Muscle of leg (tissue), 11 donors: Measurements from ENCODE around the gene ALDH3B2. TPM values are rescaled to one million over a fixed set of nuclear protein-coding genes. Genes with fewer than 3 reads are reported as not detected.
"Not testable (repeated sequence)": the region's sequence is repeated elsewhere in the genome, so short reads cannot be mapped to it uniquely, and the experiment has no call there.

Source experiments
- DNase-seq: peaks from one replicate; pipeline ENCODE4 v3.0.0; 2013
- H3K27ac ChIP-seq: one replicate; pipeline ENCODE4 v1.5.1; 2013; ENCODE audit warnings: mild to moderate bottlenecking, low read length, control low read depth
- H3K27me3 ChIP-seq: one replicate; pipeline ENCODE4 v1.6.1; 2013; ENCODE audit warnings: low read length; ENCODE audit not compliant: control insufficient read depth, insufficient read depth
- H3K36me3 ChIP-seq: one replicate; pipeline ENCODE4 v1.6.1; 2013; ENCODE audit warnings: low read length; ENCODE audit not compliant: control insufficient read depth, insufficient read depth
- H3K4me1 ChIP-seq: one replicate; pipeline ENCODE4 v1.6.1; 2013; ENCODE audit warnings: low read length; ENCODE audit not compliant: control insufficient read depth, insufficient read depth
- H3K4me3 ChIP-seq: one replicate; pipeline ENCODE4 v1.5.1; 2013; ENCODE audit warnings: low read length, control low read depth
- H3K9me3 ChIP-seq: replicated peaks from 2 replicates; pipeline ENCODE4 v1.6.1; 2013; ENCODE audit warnings: low read depth, low read length; ENCODE audit not compliant: control insufficient read depth
- whole genome bisulfite sequencing: methylation state at CpG from one replicate; pipeline ENCODE4 v1.1.5; 2013; ENCODE audit warnings: missing lambda C conversion rate; ENCODE audit not compliant: insufficient coverage; 5-methylcytosine and 5-hydroxymethylcytosine counted together
- polyA plus RNA-seq, 8 donors: library from polyadenylated mRNA; unstranded; fragments of 120-200 nt; gene quantifications; one replicate each; pipeline versions ENCODE4 v1.2.1 to v1.2.3, GENCODE V29; 2013; ENCODE audit warnings: inconsistent platforms in 1 of 8, low replicate concordance in 1 of 8; ENCODE audit not compliant: insufficient read length in 8 of 8, insufficient read depth in 1 of 8
- total RNA-seq: library from RNA; stranded (reverse); fragments of 120-200 nt; gene quantifications from one replicate; pipeline ENCODE4 v1.2.4, GENCODE V29; 2013

The ALDH3B2 gene
- total and polyA plus RNA-seq, 9 donors, result 0.09 to 4.5 (median 0.14) TPM; not detected in 4

DNA sequence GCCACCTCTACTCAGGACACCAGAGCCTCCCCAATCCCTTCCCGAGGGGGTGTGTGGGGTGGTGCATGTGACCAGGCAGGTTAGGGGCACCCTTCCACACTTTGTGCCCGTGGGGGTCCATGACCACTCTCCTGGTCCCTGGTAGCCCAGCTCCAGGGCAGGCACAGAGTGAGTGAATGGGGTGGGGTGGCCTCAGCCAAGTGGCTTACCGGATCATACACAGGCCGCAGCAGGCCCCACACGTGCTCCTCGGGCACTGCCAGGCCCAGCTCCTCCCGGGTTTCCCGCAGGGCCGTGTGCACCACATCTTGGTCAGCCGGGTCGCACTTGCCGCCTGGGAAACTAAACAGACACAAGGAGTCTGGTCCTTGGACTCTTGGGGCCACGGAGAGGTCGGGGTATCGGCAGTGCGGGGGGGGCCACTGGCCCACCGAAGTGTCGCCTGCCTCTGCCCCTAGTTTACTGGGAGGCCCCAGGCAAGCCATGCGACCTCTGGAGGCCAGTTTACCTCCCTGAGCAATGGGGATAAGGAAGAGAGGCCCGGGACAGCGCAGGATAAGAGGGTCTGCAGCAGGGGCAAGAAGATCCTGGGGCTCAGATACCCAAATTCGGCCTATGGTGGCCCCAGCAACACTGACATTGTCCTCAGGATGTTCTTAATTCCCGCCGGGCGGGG lies 45.6 kb downstream of the ALDH3B2 start:
- H3K27ac ChIP-seq, result no peak overlapping the region
- DNase-seq, result no peak
- peak overlapping the region; percentile 52 for H3K4me3 ChIP-seq
- H3K36me3 ChIP-seq, result no peaks in the 10 kb centered on the region
- WGBS, result 55% methylated on average over 24 of the region's 25 CpGs
- H3K4me1 ChIP-seq, result peaks cover 14% of the 10 kb centered on the region
- no peaks in the 10 kb centered on the region for H3K27me3 ChIP-seq
- no peaks in the 10 kb centered on the region for H3K9me3 ChIP-seq

DNA sequence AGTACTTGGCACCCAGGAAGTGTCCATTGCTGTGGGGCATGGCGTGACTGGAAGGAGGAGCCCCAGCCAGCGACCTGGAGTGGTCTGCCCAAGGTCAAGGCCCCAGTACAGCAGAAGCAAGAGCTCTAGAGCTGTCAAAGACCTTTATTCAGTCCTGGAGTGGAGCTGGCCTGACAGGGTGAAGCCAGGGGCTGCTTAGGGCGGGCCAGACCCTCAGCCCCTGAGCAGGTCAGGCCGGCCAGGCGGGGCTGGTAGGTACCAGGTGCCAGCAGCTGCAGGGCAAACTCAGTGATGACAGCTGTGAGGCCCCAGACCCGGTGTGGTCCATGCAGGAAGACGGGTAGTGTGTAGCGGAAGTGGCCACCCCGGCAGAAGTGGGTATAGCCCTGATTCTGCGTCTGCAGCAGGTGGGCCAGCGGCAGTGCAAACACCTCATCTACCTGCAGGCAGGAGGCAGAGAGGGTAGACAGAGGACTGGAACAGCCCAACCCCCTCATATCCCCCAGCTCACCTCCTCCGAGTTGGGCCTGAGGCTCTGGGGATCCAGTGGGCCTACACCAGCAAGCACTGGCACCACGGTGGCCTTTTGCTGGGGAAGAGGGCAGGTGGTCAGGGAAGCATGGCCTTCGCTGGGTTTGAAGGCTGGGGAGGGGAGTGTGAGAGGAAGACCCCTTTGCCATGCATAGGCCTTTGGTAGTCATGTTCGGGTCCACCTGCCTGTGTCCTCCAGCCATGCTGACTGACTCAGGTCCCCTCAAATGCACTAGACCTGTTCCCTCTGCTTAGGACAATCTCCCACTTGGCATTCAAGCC lies 46.4 kb downstream of the ALDH3B2 start:
- WGBS, result 84% methylated on average over 11 of the region's 15 CpGs
- Histone ChIP-seq H3K4me3 (no peak overlapping the region), H3K27me3 (no peaks in the 10 kb centered on the region), H3K36me3 (no peaks in the 10 kb centered on the region), H3K9me3 (no peaks in the 10 kb centered on the region), H3K27ac (no peak overlapping the region), H3K4me1 (peaks cover 14% of the 10 kb centered on the region)
- DNase-seq, result no peak

DNA sequence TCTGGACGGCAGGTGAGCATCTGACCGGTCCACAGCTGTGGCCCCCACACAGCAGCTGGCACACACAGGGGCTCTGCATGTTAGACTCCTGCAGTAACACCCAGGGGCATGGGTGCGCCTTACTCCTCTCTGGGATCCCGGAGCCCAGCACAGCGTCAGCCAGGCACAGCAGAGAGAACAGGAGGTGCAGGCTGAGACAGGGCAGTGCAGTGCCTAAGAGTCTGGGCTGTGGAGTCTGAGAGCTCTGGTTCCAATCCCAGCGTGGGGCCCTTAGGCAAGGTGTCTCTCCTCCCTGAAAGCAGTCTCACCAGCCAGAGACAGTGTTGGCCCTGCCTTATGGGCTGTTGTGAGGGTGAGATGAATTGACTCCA lies 47.0 kb downstream of the ALDH3B2 start:
- H3K4me3 ChIP-seq, result no peak overlapping the region
- no peak overlapping the region for H3K27ac ChIP-seq
- H3K36me3 ChIP-seq, result no peaks in the 10 kb centered on the region
- peaks cover 14% of the 10 kb centered on the region for H3K4me1 ChIP-seq
- no peak for DNase-seq
- 82% methylated on average over 4 of the region's 6 CpGs for WGBS
- no peaks in the 10 kb centered on the region for H3K9me3 ChIP-seq
- no peaks in the 10 kb centered on the region for H3K27me3 ChIP-seq

DNA sequence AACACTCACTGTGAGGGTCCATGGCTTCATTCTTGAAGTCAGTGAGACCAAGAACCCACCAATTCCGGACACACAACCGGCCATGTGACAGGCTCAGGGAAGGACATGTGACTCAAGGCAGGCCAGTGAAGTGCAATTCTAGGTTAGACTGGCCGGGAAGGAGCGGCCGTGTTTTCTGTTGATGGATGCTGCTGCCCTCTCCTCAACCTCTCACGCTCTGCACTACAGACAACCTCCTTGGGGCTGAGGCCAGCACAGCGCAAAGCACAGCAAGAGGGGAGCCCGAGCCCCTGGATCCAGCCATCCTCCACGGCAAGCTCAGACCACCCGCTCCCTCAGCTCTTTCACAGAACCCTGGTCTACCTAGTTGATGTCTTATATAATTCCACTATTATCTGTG lies 47.5 kb downstream of the ALDH3B2 start:
- 71% methylated on average over 5 of the region's 10 CpGs for WGBS
- no peaks in the 10 kb centered on the region for H3K36me3 ChIP-seq
- no peaks in the 10 kb centered on the region for H3K9me3 ChIP-seq
- no peak overlapping the region for H3K27ac ChIP-seq
- no peak for DNase-seq
- peaks cover 14% of the 10 kb centered on the region for H3K4me1 ChIP-seq
- no peaks in the 10 kb centered on the region for H3K27me3 ChIP-seq
- H3K4me3 ChIP-seq, result no peak overlapping the region

DNA sequence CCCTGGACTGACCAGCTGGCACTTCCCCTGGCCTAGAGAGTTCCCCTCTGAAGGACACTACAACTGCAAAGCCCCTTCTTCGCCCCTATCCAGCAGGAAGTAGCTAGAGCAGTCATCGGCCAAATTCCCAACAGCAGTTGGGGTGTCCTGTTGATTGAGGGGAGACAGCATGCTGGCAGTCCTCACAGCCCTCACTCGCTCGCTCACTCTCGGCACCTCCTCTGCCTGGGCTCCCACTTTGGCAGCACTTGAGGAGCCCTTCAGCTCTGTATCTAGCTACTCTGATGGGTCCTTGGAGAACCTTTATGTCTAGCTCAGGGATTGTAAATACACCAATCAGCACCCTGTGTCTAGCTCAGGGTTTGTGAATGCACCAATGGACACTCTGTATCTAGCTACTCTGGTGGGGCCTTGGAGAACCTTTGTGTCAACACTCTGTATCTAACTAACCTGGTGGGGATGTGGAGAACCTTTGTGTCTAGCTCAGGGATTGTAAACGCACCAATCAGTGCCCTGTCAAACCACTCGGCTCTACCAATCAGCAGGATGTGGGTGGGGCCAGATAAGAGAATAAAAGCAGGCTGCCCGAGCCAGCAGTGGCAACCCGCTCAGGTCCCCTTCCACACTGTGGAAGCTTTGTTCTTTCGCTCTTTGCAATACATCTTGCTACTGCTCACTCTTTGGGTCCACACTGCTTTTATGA lies 48.1 kb downstream of the ALDH3B2 start:
- not testable (repeated sequence) for H3K27me3 ChIP-seq, H3K27ac ChIP-seq, H3K36me3 ChIP-seq, H3K4me3 ChIP-seq, H3K9me3 ChIP-seq, DNase-seq
- peaks cover 14% of the 10 kb centered on the region for H3K4me1 ChIP-seq
- WGBS, result 85% methylated on average over 8 of the region's 10 CpGs

DNA sequence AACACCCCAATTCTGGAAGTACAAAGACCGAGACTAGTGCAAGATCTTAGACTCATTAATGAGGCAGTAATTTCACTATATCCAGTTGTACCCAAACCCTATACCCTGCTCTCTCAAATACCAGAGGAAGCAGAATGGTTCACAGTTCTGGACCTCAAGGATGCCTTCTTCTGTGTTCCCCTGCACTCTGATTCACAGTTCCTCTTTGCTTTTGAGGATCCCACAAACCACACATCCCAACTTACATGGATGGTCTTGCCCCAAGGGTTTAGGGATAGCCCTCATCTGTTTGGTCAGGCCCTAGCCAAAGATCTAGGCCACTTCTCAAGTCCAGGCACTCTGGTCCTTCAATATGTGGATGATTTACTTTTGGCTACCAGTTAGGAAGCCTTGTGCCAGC lies 50.6 kb downstream of the ALDH3B2 start:
- WGBS, result 80% methylated on average over 1 of the region's 1 CpG
- H3K36me3 ChIP-seq, H3K4me3 ChIP-seq, H3K9me3 ChIP-seq, H3K27ac ChIP-seq, DNase-seq, H3K27me3 ChIP-seq, H3K4me1 ChIP-seq: not testable (repeated sequence)

DNA sequence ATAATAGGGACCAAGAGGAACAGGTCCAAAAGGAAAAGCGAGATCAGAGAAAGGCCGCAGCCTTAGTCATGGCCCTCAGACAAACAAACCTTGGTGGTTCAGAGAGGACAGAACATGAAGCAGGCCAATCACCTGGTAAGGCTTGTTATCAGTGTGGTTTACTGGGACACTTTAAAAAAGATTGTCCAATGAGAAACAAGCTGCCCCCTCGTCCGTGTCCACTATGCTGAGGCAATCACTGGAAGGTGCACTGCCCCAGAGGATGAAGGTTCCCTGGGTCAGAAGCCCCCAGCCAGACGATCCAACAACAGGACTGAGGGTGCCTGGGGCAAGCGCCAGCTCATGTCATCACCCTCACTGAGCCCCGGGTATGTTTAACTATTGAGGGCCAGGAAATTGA lies 51.5 kb downstream of the ALDH3B2 start:
- 72% methylated on average over 4 of the region's 7 CpGs for WGBS
- H3K4me3 ChIP-seq, DNase-seq, H3K27me3 ChIP-seq, H3K27ac ChIP-seq, H3K4me1 ChIP-seq, H3K36me3 ChIP-seq, H3K9me3 ChIP-seq: not testable (repeated sequence)

DNA sequence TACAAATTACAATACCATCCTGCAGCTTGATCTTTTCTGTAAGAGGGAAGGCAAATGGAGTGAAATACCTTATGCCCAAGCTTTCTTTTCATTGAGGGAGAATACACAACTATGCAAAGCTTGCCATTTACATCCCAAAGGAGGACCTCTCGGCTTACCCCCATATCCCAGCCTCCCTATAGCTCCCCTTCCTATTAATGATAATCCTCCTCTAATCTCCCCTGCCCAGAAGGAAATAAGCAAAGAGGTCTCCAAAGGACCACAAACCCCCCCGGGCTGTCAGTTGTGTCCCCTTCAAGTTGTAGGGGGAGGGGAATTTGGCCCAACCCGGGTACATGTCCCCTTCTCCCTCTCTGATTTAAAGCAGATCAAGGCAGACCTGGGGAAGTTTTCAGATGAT lies 52.5 kb downstream of the ALDH3B2 start:
- not testable (repeated sequence) for DNase-seq, H3K4me3 ChIP-seq, H3K36me3 ChIP-seq

DNA sequence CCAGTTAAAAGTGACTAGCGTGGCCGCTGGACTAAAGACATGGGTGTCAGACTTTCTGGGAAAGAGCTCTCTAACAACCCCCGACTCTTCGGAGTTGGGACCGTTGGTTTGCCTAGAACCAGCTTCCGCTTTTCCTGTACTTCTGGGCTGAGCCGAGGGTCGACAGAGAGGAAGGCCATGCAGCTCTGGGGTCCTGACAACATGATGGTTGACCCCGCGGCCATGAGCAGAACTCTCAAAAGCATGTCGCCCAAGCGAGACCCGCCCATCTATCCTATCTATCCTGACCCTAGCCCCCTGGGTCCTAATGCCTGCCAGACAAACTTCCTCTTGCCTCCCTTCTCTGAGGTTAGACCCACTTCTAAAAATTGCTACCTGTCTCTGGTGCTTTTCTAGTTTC lies 53.8 kb downstream of the ALDH3B2 start:
- H3K27me3 ChIP-seq, result peaks cover 14% of the 10 kb centered on the region
- H3K27ac ChIP-seq, DNase-seq, H3K4me3 ChIP-seq, H3K36me3 ChIP-seq, H3K9me3 ChIP-seq, H3K4me1 ChIP-seq: not testable (repeated sequence)
- 86% methylated on average over 9 of the region's 13 CpGs for WGBS

More for the DNA sequence above, 52.5 kb downstream of the ALDH3B2 start:
- not testable (repeated sequence) for H3K4me1 ChIP-seq, H3K27ac ChIP-seq, H3K27me3 ChIP-seq, H3K9me3 ChIP-seq
- WGBS, result no CpG with 5 or more reads among the region's 3 CpGs
